ENCODE measurements around the gene FTO.

Gene FTO

GRCh38 chr16:53803451-53803850, 99.5 kb downstream of the FTO start:
- no peak for TF ChIP-seq CTCF (IDR thresholded peaks at IDR 0.05; ENCODE audit: insufficient read depth, low read depth, low read length, missing control alignments)
- no peak for DNase-seq (ENCODE audit: low read depth)
- no peak overlapping the region for H3K4me3 ChIP-seq (ENCODE audit: low read depth, low read length)

GRCh38 chr16:53803998-53804397, 100.0 kb downstream of the FTO start:
- no peak for TF ChIP-seq CTCF (IDR thresholded peaks at IDR 0.05; ENCODE audit: insufficient read depth, low read depth, low read length, missing control alignments)
- H3K4me3 ChIP-seq (ENCODE audit: low read depth, low read length) = no peak overlapping the region
- no peak for DNase-seq (ENCODE audit: low read depth)

GRCh38 chr16:53804467-53804866, 100.5 kb downstream of the FTO start:
- no peak for TF ChIP-seq CTCF (IDR thresholded peaks at IDR 0.05; ENCODE audit: insufficient read depth, low read depth, low read length, missing control alignments)
- H3K4me3 ChIP-seq (ENCODE audit: low read depth, low read length) = no peak overlapping the region
- DNase-seq (ENCODE audit: low read depth) = no peak

- no peak overlapping the region for H3K4me3 ChIP-seq (ENCODE audit: low read depth, low read length)
- no peak for DNase-seq (ENCODE audit: low read depth)
- TF ChIP-seq CTCF (IDR thresholded peaks at IDR 0.05; ENCODE audit: insufficient read depth, low read depth, low read length, missing control alignments) = no peak
Observed at GRCh38 chr16:53805113-53805512, 101.2 kb downstream of the FTO start.

GRCh38 chr16:53805752-53806151, 101.8 kb downstream of the FTO start:
- H3K4me3 ChIP-seq (ENCODE audit: low read depth, low read length) = no peak overlapping the region
- DNase-seq (ENCODE audit: low read depth) = no peak
- no peak for TF ChIP-seq CTCF (IDR thresholded peaks at IDR 0.05; ENCODE audit: insufficient read depth, low read depth, low read length, missing control alignments)

- TF ChIP-seq CTCF (IDR thresholded peaks at IDR 0.05; ENCODE audit: insufficient read depth, low read depth, low read length, missing control alignments) = no peak
- H3K4me3 ChIP-seq (ENCODE audit: low read depth, low read length) = no peak overlapping the region
- no peak for DNase-seq (ENCODE audit: low read depth)
Observed at GRCh38 chr16:53809088-53809932, 105.4 kb downstream of the FTO start.

GRCh38 chr16:53812914-53813313, 109.0 kb downstream of the FTO start:
- TF ChIP-seq CTCF (IDR thresholded peaks at IDR 0.05; ENCODE audit: insufficient read depth, low read depth, low read length, missing control alignments) = no peak
- no peak overlapping the region for H3K4me3 ChIP-seq (ENCODE audit: low read depth, low read length)
- DNase-seq (ENCODE audit: low read depth) = no peak

Measured in GM12865 (cell line).